GM12878 (cell line): ENCODE measurements around the gene LBH. TPM values are rescaled to one million over a fixed set of nuclear protein-coding genes. Genes with fewer than 3 reads are reported as not detected.

Experiments
- ATAC-seq: fragments of 200-7000 bp; cut with Tn5 transposase; 3 replicates; pipeline ENCODE4 v1.9.1; 2020; ENCODE audit warnings: mild to moderate bottlenecking, moderate library complexity
- BruUV-seq: library from RNA; stranded (reverse); fragments of 400-500 nt; replicated peaks from 2 replicates; lab custom pipeline; 2021; lab: Mats Ljungman, UMichigan
- CTCF ChIA-PET: fragments of 300-600 bp; sonication (Branson Sonifier 250); formaldehyde crosslinking; extraction: SDS; loops from one replicate; lab custom pipeline; 2021; ENCODE audit warnings: inconsistent platforms; lab: Yijun Ruan, JAX
- POLR2A ChIA-PET: fragments of 350-600 bp; formaldehyde crosslinking; extraction: SDS; loops from one replicate; lab custom pipeline; 2021; ENCODE audit warnings: inconsistent platforms; lab: Charles Lee
- RAD21 ChIA-PET: fragments of 300-600 bp; sonication (Branson Sonifier 250); formaldehyde crosslinking; loops from one replicate; lab custom pipeline; 2023; ENCODE audit warnings: antibody characterized with exemption; ENCODE audit not compliant: unreplicated experiment; lab: Charles Lee
- SMC1A ChIA-PET: fragments of 300-600 bp; sonication (Branson Sonifier 250); formaldehyde crosslinking; loops from one replicate; lab custom pipeline; 2023; ENCODE audit not compliant: unreplicated experiment, uncharacterized antibody; lab: Charles Lee
- DNase-seq: peaks from one replicate; pipeline ENCODE4 v3.0.0-alpha.2; 2011; ENCODE audit warnings: low read depth, low spot score
- FAIRE-seq: peaks from 3 replicates; lab custom pipeline; 2011; peaks lifted over from hg19 to GRCh38; lab: Jason Lieb, UNC
- H2AFZ ChIP-seq: 2 replicates; pipeline ENCODE4 v1.6.0; 2011; ENCODE audit warnings: low read depth, low read length, control low read depth; ENCODE audit not compliant: control insufficient read depth
- H3K27ac ChIP-seq: 2 replicates; pipeline ENCODE4 v1.5.1; 2011; ENCODE audit warnings: control low read depth; ENCODE audit not compliant: control insufficient read depth, insufficient read depth
- H3K27me3 ChIP-seq, 2 experiments: replicated peaks in 1 of 2; 2 replicates each; pipeline versions ENCODE4 v1.6.0 to v1.6.1; 2011; ENCODE audit warnings: low read length in 1 of 2; ENCODE audit not compliant: control insufficient read depth in 2 of 2, insufficient read depth in 2 of 2
- H3K36me3 ChIP-seq, 2 experiments: 2 replicates each; pipeline ENCODE4 v1.5.1; 2011; ENCODE audit warnings: low read length in 1 of 2; ENCODE audit not compliant: control insufficient read depth in 2 of 2, insufficient read depth in 2 of 2
- H3K4me1 ChIP-seq: 2 replicates; pipeline ENCODE4 v1.6.1; 2011; ENCODE audit warnings: mild to moderate bottlenecking, low read length, moderate library complexity, mixed read lengths; ENCODE audit not compliant: control insufficient read depth, insufficient read depth
- H3K4me2 ChIP-seq: 2 replicates; pipeline ENCODE4 v1.6.0; 2011; ENCODE audit warnings: control low read depth; ENCODE audit not compliant: control insufficient read depth, insufficient read depth
- H3K4me3 ChIP-seq: fragments of 200-600 bp; sonication (generic); 2 replicates; pipeline ENCODE4 v1.5.1; 2016
- H3K79me2 ChIP-seq: 2 replicates; pipeline ENCODE4 v1.6.0; 2011; ENCODE audit warnings: low read length; ENCODE audit not compliant: control insufficient read depth, insufficient read depth
- H3K9ac ChIP-seq: 2 replicates; pipeline ENCODE4 v1.8.0; 2011; ENCODE audit warnings: low read length, control low read depth, mixed read lengths; ENCODE audit not compliant: control insufficient read depth, insufficient read depth
- H3K9me3 ChIP-seq: replicated peaks from 3 replicates; pipeline ENCODE4 v1.5.1; 2011; ENCODE audit warnings: mild to moderate bottlenecking, low read length; ENCODE audit not compliant: control insufficient read depth, insufficient read depth
- H4K20me1 ChIP-seq: 2 replicates; pipeline ENCODE4 v1.6.0; 2011; ENCODE audit not compliant: control insufficient read depth, insufficient read depth
- CHD2 ChIP-seq: IDR thresholded peaks from 2 replicates; pipeline ENCODE4 v1.6.1; 2011; ENCODE audit warnings: low read depth, low read length, improper control_type of control experiment, borderline replicate concordance
- CREB1 ChIP-seq: IDR thresholded peaks from 2 replicates; pipeline ENCODE4 v1.6.1; 2012; ENCODE audit warnings: low read depth, mild to moderate bottlenecking, inconsistent platforms
- CUX1 ChIP-seq: IDR thresholded peaks from 2 replicates; pipeline ENCODE4 v1.6.1; 2012; ENCODE audit warnings: improper control_type of control experiment, low read depth, low read length; ENCODE audit not compliant: insufficient replicate concordance
- ELK1 ChIP-seq: IDR thresholded peaks from 2 replicates; pipeline ENCODE4 v1.6.1; 2012; ENCODE audit warnings: low read depth, low read length, improper control_type of control experiment
- JUNB ChIP-seq: IDR thresholded peaks from 2 replicates; pipeline ENCODE4 v1.6.1; 2016; ENCODE audit warnings: antibody characterized with exemption, mild to moderate bottlenecking
- LARP7 ChIP-seq: fragments of 450-650 bp; IDR thresholded peaks from 2 replicates; pipeline ENCODE4 v1.6.1; 2017; ENCODE audit warnings: mild to moderate bottlenecking
- NBN ChIP-seq: fragments of 450-650 bp; IDR thresholded peaks from 2 replicates; pipeline ENCODE4 v1.6.1; 2016
- RFX5 ChIP-seq: IDR thresholded peaks from 2 replicates; pipeline ENCODE4 v1.6.1; 2011; ENCODE audit warnings: low read depth, low read length, improper control_type of control experiment
- SMAD1 ChIP-seq: fragments of 450-650 bp; IDR thresholded peaks from 2 replicates; pipeline ENCODE4 v1.6.1; 2018; ENCODE audit warnings: mild to moderate bottlenecking, low read depth; ENCODE audit not compliant: partially characterized antibody
- STAT1 ChIP-seq: fragments of 450-650 bp; conservative IDR thresholded peaks from 2 replicates; pipeline ENCODE4 v1.6.1; 2014; ENCODE audit warnings: antibody characterized with exemption, mild to moderate bottlenecking
- TARDBP ChIP-seq: IDR thresholded peaks from 2 replicates; pipeline ENCODE4 v1.6.1; 2016; ENCODE audit warnings: borderline replicate concordance
- TCF3 ChIP-seq: IDR thresholded peaks from 2 replicates; pipeline ENCODE4 v1.6.1; 2012; ENCODE audit warnings: low read depth, mild to moderate bottlenecking, low read length, borderline replicate concordance; ENCODE audit not compliant: insufficient read depth
- USF1 ChIP-seq: IDR thresholded peaks from 2 replicates; pipeline ENCODE4 v1.6.1; 2011; ENCODE audit warnings: borderline replicate concordance, low read depth, mild to moderate bottlenecking, moderate library complexity, mixed read lengths, low read length; ENCODE audit not compliant: insufficient read depth; ENCODE audit errors: extremely low read length
- WGBS: methylation state at CpG from one replicate; pipeline ENCODE4 v1.1.6; 2016; ENCODE audit warnings: low lambda C conversion rate; ENCODE audit not compliant: insufficient replicate concordance, insufficient coverage; ENCODE audit errors: missing lambda C conversion rate; 5-methylcytosine and 5-hydroxymethylcytosine counted together
- in situ Hi-C: fragments of 300-500 bp; cut with MboI; formaldehyde crosslinking; loops from 9 replicates; pipeline ENCODE4 v1.14.3; 2018; ENCODE audit warnings: mixed read lengths
- intact Hi-C: fragments of 100-400 bp; cut with micrococcal nuclease; formaldehyde crosslinking; loops from one replicate; pipeline ENCODE4 v1.14.2; 2022; ENCODE audit not compliant: unreplicated experiment
- polyA plus RNA-seq, 11 experiments: library from polyadenylated mRNA; depleted of rRNA in 4 of 11; unstranded in 6 of 11; stranded (reverse) in 5 of 11; fragments of >200 nt; fragmentation: Nextera tagmentation in 4 of 11; fragmentation: Illumina TruSeq in 1 of 11; extraction: Ambion mirVana in 4 of 11; extraction: Trizol in 1 of 11; gene quantifications; 1 replicate in 1 of 11; 2 replicates in 10 of 11; pipeline versions ENCODE4 v1.2.1 to v1.2.3, GENCODE V29; 2011 to 2016; ENCODE audit warnings: inconsistent platforms in 2 of 11, missing spikeins in 2 of 11, low read depth in 1 of 11
- total RNA-seq, 4 experiments: library from RNA; depleted of rRNA in 3 of 4; stranded (reverse); fragments of >200 nt in 3 of 4; fragmentation: Illumina TruSeq in 1 of 4; extraction: Trizol in 1 of 4; gene quantifications; 2 replicates each; pipeline versions ENCODE4 v1.2.1 to v1.2.3, GENCODE V29; 2013 to 2021

Gene LBH
- total and polyA plus RNA-seq, 10 of the 15 experiments (the other 5 are each of a cell fraction or from before 2014, with no cell fraction given), result 9.3 to 133 (median 34.1) TPM

DNA sequence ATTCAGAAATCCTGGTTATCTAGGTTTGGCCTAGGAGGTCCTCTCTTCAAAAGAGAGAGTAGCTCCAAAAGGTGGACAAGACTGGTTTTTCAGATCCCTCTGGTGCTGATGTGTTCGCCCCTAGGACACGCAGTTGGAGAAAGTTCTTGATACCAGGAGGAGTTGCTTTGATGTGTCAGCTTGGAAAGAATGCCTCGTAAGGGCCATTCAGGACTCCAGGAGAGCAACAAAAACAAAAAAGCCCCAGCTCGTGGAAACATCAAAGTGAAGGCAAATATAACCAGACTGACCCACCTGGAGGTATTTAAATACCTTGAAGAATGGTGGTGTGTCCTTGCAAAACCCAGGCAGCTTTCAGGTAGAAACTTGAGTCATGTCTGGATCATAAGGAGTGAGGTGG is 12.5 kb upstream of the LBH start (continued):
- TF ChIP-seq ELK1 (no peak), SMAD1 (no peak)

GRCh38 chr2:30219886-30220875 is 11.2 kb upstream of the LBH start:
- no peaks in the 10 kb centered on the region for H3K27me3 ChIP-seq
- in situ Hi-C loops (no loop called here), intact Hi-C loops (no loop called here)
- 68% methylated on average over 13 of the region's 13 CpGs for WGBS
- no peaks in the 10 kb centered on the region for H3K36me3 ChIP-seq
- peaks cover 33% of the 10 kb centered on the region for H3K4me1 ChIP-seq
- ChIA-PET CTCF (interaction anchor here (2.1 to 6.0 kb wide), 4 partner anchors 11 to 115 kb away, joined by 6 to 35 read pairs (median 16); no protein-coding TSS in a partner anchor), POLR2A (interaction anchor here (0.6 to 1.3 kb wide), 3 partner anchors 8 to 14 kb away, joined by 3 to 5 read pairs (median 5); no protein-coding TSS in a partner anchor), RAD21 (interaction anchor here (0.8 to 18.4 kb wide), 5 partner anchors 9 to 115 kb away, joined by 3 to 322 read pairs (median 10); no protein-coding TSS in a partner anchor), SMC1A (interaction anchor here (1.1 to 25.4 kb wide), 5 partner anchors 10 to 118 kb away, joined by 4 to 444 read pairs (median 72); partner anchors contain the start of gene LBH)
- no peak overlapping the region for H3K4me3 ChIP-seq
- no peaks in the 10 kb centered on the region for H4K20me1 ChIP-seq
- no peak overlapping the region for H3K9ac ChIP-seq
- DNase-seq (no peak), ATAC-seq (no peak), FAIRE-seq (no peak)
- no peaks in the 10 kb centered on the region for H3K9me3 ChIP-seq
- no peaks in the 10 kb centered on the region for H3K79me2 ChIP-seq
- no peak overlapping the region for H3K4me2 ChIP-seq
- H3K27ac ChIP-seq, result no peak overlapping the region
- no TSS peak for BruUV-seq
- no peak overlapping the region for H2AFZ ChIP-seq
- TF ChIP-seq USF1 (no peak), SMAD1 (no peak), NBN (no peak), TCF3 (no peak), JUNB (no peak), STAT1 (no peak), RFX5 (no peak), TARDBP (no peak), LARP7 (no peak), CUX1 (no peak), CREB1 (no peak), CHD2 (no peak)
